NK-92 (cell line): ENCODE measurements around the gene NACC1.

ENCODE experiments used
- DNase-seq: peaks from one replicate; lab custom pipeline; 2025; ENCODE audit not compliant: unreplicated experiment; lab: John Stamatoyannopoulos, UW

The NACC1 gene

GRCh38 chr19:13118424-13119193 lies 545 bp downstream of the NACC1 start:
- DNase-seq: no peak

GRCh38 chr19:13119627-13120026 lies 1.6 kb downstream of the NACC1 start:
- no peak for DNase-seq

DNA sequence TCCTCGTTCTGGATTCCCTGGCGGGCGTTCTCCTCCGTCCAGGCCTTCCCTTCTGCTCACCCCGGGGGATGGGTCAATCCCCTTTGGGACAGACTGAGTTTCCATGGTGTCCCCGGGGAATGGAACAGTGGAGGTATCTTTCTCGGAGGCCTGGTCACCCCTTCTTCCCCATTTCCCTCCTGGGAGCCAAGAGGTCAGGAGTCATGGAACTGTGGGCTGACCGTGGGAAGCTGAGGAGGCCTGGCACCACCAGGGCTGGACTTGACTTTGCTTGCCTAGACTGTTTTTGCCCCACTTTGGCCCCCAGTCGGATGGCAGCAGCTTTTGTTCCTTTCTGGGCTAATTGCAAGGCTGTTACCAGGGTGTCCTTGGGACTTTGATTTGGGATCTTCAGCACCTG lies 2.0 kb downstream of the NACC1 start:
- DNase-seq: no peak

GRCh38 chr19:13120817-13121216 lies 2.8 kb downstream of the NACC1 start:
- DNase-seq: no peak

- no peak for DNase-seq
Measured at GRCh38 chr19:13121551-13122274, 3.6 kb downstream of the NACC1 start.

DNA sequence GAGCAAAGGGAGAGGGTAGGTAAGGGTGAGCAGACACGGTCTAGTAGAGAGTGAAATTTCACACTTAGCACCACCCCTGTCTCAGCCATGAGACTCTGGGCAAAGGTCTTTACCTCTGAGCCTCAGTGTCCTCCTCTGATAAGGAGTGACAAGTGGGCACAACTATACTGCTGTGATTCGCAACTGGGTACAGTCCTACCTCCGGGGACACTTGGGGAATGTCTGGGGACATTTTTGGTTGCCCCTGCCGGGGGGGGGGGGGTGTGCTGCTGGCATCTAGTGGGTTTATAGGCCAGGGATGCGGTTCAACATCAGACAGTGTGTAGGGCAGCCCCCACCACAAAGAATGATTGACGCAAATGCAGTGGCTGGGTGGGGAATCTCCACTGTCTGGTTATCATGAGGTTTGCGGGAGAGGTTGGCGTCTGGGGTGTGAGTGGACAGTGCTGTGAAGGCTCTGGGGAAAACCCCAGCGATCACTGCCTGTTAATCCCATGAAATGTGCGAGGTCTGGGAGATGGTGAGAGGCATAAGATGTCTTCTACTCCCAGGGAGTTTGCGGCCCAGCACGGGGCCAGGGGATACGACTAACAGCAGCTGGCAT lies 4.3 kb downstream of the NACC1 start:
- no peak for DNase-seq

- DNase-seq: no peak
Measured at GRCh38 chr19:13122980-13123957, 5.2 kb downstream of the NACC1 start.

DNA sequence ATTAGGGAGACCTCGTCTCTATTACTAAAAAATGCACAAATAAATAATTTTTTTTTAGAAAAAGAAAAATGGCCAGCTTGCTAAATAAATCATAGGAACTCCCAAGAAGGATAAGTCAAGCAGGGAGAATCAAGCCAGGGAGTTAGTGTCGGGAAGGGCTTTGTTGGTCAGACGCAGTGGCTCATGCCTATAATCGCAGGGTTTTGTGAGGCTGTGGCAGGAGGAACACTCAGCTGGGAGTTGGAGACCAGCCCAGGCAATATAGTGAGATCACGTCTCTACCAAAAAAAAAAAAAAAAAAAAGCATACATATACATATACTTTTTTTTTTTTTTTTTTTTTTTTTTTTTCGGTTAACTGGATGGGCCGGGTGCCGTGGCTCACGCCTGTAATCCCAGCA lies 9.0 kb downstream of the NACC1 start:
- DNase-seq: no peak

DNA sequence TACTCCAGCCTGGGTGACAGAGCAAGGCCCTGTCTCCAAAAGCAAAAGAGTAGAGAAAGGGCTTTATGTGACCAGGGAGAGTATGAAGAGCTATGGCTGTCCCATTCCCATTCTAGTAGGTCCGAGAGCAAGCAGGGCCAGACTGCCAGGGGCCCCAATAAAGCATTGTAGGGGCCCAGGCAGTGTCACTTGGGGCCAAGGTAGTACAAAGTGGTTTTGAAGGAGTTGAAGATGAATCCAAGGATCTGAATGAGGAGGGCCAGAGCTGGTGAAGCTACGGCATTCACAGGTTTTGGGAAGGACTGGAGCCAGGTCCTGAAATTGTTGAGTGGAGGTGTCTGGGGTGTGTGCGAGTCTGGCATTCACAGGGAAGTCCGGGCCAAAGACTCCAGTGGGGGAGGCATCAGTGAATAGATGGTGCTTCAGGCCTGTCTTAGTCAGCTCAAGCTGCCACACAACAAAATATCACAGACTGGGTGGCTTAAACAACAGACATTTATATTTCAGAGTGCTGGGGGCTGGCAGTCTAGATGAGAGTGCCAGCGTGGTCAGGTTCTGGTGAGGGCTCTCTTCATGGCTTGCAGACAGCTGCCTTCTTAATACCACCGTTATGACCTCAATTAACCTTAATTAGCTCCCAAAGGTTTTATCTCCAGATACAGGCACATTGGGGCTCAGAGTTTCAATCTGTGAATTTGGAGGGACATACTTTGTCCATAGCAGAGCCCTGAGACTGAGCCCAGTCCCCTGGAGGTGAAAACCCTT lies 9.9 kb downstream of the NACC1 start:
- DNase-seq: no peak

DNA sequence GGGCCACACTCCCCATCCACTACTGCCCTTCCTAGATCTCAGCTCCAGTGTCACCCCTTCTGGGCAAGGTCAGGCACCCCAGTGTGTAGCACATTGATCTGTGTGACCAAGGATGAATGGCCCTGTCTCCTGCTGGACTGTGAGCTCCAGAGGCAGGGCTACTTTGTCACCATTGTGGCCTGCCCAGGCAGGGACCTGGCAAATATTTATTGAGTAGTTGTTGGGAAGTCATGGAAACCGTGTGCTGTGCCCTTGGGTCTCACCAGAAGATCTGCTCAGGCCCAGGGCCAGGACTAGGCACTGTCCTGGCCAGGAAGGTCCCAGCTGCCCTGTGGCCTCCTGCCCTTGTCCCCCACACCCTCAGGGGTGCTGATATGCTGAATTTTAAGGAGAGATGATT lies 10.5 kb downstream of the NACC1 start:
- no peak for DNase-seq

DNA sequence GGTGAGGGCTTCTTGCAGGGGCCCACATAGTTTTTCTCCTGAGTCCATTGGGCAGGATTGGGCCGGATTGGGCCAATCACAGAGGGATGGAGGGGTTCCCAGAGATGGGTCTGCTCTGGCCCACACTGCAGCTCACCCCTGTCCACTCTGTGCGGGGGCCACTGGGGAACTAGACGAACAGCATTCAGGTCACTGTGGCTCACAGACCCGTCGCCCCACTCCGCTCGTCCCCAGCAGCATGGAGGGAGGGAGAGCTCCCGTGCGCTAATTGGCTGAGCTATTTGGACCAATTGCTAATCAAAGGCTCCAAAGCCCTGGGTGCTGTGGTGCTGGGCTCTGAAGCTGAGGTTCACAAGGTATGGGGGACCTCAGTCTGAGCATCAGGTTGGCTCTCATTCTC lies 11.3 kb downstream of the NACC1 start:
- no peak for DNase-seq

DNA sequence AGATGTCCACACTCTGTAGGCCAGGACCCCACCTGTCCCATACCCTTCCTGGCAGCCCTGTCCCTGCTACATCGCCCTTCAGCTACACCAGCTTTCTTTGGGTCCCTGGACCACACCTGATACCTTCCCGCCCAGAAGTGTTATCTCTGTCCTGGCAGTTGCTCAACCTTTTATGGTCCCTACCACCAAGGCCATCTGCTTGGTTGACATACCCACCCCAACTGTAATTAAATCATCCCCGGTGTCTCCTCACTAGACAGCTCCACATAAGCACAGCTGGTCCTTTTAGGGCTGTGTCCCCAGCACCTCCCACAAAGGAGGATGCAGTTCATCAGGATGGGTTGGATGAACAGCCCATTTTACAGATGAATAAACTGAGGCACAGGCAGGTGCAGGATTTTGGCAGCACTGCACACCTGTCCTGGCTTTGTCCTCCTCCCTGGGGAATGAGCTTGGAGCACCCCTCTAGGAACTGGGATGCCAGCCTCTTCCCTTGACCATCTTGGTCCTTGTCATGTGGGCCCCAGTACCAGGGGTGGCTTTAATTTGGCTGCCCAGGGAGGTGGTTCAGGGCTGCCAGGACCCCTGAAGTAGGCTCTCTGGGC lies 12.9 kb downstream of the NACC1 start:
- no peak for DNase-seq

GRCh38 chr19:13132471-13133180 lies 14.6 kb downstream of the NACC1 start:
- no peak for DNase-seq

DNA sequence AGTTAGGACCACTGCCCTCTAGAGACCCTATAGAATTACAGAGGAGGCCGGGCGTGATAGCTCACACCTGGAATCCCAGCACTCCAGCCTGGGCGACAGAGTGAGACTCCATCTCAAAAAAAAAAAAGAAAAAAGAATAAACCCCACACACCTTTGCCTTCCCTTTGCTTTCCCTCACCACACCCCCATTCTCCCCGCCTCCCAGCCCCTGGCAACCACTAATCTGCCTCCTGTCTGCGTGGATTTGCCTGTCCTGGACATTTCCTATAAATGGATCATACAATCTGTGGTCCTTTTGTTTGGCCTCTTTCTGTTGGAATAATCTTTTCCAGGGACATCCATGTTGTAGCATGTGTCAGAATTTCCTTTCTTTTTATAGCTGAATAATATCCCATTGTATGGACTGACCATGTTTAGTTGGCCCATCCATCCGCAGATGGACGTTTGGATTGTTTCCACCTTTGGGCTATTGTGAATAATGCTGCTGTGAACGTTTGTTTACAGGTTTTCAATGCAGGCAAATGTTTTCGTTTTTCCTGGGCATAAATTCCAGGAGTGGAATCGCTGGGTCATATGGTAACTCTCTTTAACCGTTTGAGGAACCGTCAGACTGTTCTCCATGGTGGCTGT lies 15.3 kb downstream of the NACC1 start:
- DNase-seq: no peak

GRCh38 chr19:13134626-13135025 lies 16.6 kb downstream of the NACC1 start:
- no peak for DNase-seq

DNA sequence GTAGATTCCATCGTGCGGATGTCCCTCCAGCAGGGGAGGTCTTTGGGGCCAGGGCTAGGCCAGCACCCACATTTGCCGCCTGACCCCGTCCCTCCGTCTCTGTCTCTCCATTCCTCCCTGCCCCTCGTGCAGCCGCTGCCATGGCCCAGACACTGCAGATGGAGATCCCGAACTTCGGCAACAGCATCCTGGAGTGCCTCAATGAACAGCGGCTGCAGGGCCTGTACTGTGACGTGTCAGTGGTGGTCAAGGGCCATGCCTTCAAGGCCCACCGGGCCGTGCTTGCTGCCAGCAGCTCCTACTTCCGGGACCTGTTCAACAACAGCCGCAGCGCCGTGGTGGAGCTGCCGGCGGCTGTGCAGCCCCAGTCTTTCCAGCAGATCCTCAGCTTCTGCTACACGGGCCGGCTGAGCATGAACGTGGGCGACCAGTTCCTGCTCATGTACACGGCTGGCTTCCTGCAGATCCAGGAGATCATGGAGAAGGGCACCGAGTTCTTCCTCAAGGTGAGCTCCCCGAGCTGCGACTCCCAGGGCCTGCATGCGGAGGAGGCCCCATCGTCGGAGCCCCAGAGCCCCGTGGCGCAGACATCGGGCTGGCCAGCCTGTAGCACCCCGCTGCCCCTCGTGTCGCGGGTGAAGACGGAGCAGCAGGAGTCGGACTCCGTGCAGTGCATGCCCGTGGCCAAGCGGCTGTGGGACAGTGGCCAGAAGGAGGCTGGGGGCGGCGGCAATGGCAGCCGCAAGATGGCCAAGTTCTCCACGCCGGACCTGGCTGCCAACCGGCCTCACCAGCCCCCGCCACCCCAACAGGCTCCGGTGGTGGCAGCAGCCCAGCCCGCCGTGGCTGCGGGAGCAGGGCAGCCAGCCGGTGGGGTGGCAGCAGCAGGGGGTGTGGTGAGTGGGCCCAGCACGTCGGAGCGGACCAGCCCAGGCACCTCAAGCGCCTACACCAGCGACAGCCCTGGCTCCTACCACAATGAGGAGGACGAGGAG lies 17.3 kb downstream of the NACC1 start:
- DNase-seq: no peak

DNA sequence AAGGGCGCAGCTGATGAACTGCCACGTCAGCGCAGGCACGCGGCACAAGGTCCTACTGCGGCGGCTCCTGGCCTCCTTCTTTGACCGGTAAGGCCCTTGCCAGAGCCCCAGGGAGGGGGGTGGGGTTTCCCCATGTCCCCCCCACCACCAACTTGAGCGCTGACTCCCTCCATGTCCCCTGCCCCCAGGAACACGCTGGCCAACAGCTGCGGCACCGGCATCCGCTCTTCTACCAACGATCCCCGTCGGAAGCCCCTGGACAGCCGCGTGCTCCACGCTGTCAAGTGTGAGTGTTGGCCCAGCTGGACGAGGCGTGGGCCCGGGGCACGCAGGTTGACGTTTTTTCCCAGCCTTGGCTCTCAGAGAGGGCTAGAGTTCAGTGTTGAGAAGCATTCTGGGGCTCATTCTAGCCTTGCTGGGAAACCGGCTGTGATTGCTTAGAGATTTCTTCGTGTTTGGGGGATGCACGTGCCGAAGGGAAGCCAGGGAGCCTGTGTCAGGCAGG lies 19.3 kb downstream of the NACC1 start:
- DNase-seq: no peak
